Neural crest cell (in vitro differentiated cells): ENCODE measurements around the gene MTMR6. TPM values are rescaled to one million over a fixed set of nuclear protein-coding genes. Genes with fewer than 3 reads are reported as not detected.
A peak's percentile ranks its signal among the peaks of the same experiment; 100 is the strongest.

Experiments used
- DNase-seq: peaks from one replicate; pipeline ENCODE4 v3.0.0; 2021; ENCODE audit warnings: low read depth, mixed read lengths, low spot score
- H3K27ac Mint-ChIP-seq: one replicate; pipeline ENCODE4 v1.8.0; 2021; ENCODE audit warnings: mild to moderate bottlenecking, mixed read lengths; ENCODE audit not compliant: unreplicated experiment
- H3K27me3 Mint-ChIP-seq: 2 replicates; pipeline ENCODE4 v1.8.0; 2021; ENCODE audit warnings: low read depth, mild to moderate bottlenecking, mixed read lengths
- H3K36me3 Mint-ChIP-seq: 2 replicates; pipeline ENCODE4 v1.8.0; 2021; ENCODE audit warnings: low read depth, mild to moderate bottlenecking, mixed read lengths
- H3K4me1 Mint-ChIP-seq: 2 replicates; pipeline ENCODE4 v1.8.0; 2021; ENCODE audit warnings: mixed read lengths
- H3K4me3 Mint-ChIP-seq: one replicate; pipeline ENCODE4 v1.8.0; 2021; ENCODE audit warnings: mild to moderate bottlenecking, mixed read lengths
- H3K9me3 Mint-ChIP-seq: 2 replicates; pipeline ENCODE4 v1.8.0; 2021; ENCODE audit warnings: mixed read lengths
- total RNA-seq: library from RNA; stranded (reverse); gene quantifications from 2 replicates; pipeline ENCODE4 v1.2.1, GENCODE V29; 2021
- TF ChIP-seq, protein P1 (sequence below): fragments of 200-600 bp; sonication (generic); conservative IDR thresholded peaks from 2 replicates; pipeline ENCODE4 v1.5.0; 2021; ENCODE audit warnings: antibody characterized with exemption, mild to moderate bottlenecking

MTMR6 gene
- total RNA-seq, 1 donor from 2014 or later, result 14.5 TPM

- Mint-ChIP-seq H3K4me3 (no peak overlapping the region), H3K27me3 (no peaks in the 10 kb centered on the region), H3K27ac (no peak overlapping the region), H3K4me1 (peaks cover 10% of the 10 kb centered on the region), H3K36me3 (peaks cover 3% of the 10 kb centered on the region), H3K9me3 (no peaks in the 10 kb centered on the region)
- DNase-seq, result no peak
- TF ChIP-seq, protein P1, sequence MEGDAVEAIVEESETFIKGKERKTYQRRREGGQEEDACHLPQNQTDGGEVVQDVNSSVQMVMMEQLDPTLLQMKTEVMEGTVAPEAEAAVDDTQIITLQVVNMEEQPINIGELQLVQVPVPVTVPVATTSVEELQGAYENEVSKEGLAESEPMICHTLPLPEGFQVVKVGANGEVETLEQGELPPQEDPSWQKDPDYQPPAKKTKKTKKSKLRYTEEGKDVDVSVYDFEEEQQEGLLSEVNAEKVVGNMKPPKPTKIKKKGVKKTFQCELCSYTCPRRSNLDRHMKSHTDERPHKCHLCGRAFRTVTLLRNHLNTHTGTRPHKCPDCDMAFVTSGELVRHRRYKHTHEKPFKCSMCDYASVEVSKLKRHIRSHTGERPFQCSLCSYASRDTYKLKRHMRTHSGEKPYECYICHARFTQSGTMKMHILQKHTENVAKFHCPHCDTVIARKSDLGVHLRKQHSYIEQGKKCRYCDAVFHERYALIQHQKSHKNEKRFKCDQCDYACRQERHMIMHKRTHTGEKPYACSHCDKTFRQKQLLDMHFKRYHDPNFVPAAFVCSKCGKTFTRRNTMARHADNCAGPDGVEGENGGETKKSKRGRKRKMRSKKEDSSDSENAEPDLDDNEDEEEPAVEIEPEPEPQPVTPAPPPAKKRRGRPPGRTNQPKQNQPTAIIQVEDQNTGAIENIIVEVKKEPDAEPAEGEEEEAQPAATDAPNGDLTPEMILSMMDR, result no peak
Measured at GRCh38 chr13:25242956-25243355, 44.3 kb downstream of the MTMR6 start.

GRCh38 chr13:25241007-25241406 is 46.3 kb downstream of the MTMR6 start:
- H3K27me3 Mint-ChIP-seq, result peaks cover under 1% of the 10 kb centered on the region
- peaks cover 3% of the 10 kb centered on the region for H3K36me3 Mint-ChIP-seq
- H3K4me3 Mint-ChIP-seq, result no peak overlapping the region
- H3K9me3 Mint-ChIP-seq, result no peaks in the 10 kb centered on the region
- TF ChIP-seq, protein P1, result no peak
- peaks cover 10% of the 10 kb centered on the region for H3K4me1 Mint-ChIP-seq
- H3K27ac Mint-ChIP-seq, result no peak overlapping the region
- DNase-seq, result no peak

- Mint-ChIP-seq H3K9me3 (no peaks in the 10 kb centered on the region), H3K27me3 (peaks cover 5% of the 10 kb centered on the region), H3K4me1 (peaks cover 7% of the 10 kb centered on the region), H3K4me3 (no peak overlapping the region), H3K27ac (no peak overlapping the region), H3K36me3 (no peaks in the 10 kb centered on the region)
- no peak for DNase-seq
- TF ChIP-seq, protein P1, result no peak
Measured at GRCh38 chr13:25237083-25237482, 50.2 kb downstream of the MTMR6 start.

DNA sequence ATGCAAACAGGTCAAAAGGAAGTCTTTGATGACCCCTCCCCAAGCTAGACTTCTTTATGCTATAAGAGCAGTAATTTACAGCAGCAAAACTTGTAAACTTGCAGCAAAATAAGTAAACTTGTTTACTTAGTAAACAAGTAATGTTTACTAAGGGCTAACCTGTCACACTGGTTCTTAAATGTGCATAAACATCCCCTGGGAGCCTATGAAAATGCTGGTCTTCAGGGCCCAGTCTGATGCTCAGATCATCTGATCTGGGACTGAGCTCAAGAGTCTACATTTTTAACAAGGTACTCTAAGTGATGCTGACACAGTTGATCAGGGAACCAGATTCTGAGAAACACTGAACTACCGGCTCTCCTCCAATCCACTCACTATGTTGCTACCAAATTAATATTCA is 53.4 kb downstream of the MTMR6 start:
- TF ChIP-seq, protein P1, result no peak
- Mint-ChIP-seq H3K9me3 (no peaks in the 10 kb centered on the region), H3K27me3 (peaks cover 5% of the 10 kb centered on the region), H3K36me3 (no peaks in the 10 kb centered on the region), H3K27ac (no peak overlapping the region), H3K4me3 (no peak overlapping the region), H3K4me1 (no peaks in the 10 kb centered on the region)
- no peak for DNase-seq

DNA sequence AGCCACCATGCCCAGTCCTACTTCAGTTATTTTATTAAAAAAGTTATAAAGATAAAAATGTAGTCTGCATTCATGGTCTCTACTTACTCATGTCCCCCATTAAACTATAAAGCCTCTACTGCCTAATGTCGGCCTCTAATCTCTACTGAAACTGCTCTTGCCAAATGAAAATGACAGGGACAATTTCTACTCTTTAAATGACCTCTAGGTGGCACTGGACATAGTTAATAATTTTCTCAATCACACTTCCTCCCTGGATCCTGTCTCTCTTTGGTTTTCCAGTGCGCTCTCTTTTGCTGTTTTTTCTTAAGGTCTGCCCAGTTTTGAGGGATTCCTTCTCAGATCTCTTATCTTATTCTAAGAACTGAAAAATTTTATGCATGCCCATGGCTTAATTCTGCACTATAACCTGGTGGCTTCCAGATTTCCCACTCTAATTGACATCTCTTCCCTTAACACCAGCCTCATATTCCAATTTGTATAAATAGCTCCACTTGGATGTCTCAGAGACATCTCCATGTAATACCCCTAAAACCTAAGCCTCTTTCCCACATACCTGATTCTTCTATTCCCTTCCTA is 54.3 kb downstream of the MTMR6 start:
- no peaks in the 10 kb centered on the region for H3K4me1 Mint-ChIP-seq
- TF ChIP-seq, protein P1, result peak; percentile 69
- no peaks in the 10 kb centered on the region for H3K36me3 Mint-ChIP-seq
- H3K4me3 Mint-ChIP-seq, result no peak overlapping the region
- H3K9me3 Mint-ChIP-seq, result no peaks in the 10 kb centered on the region
- no peak overlapping the region for H3K27ac Mint-ChIP-seq
- H3K27me3 Mint-ChIP-seq, result peaks cover 5% of the 10 kb centered on the region
- no peak for DNase-seq
